ENCODE data around the gene RAD51AP1.

Gene RAD51AP1

DNA sequence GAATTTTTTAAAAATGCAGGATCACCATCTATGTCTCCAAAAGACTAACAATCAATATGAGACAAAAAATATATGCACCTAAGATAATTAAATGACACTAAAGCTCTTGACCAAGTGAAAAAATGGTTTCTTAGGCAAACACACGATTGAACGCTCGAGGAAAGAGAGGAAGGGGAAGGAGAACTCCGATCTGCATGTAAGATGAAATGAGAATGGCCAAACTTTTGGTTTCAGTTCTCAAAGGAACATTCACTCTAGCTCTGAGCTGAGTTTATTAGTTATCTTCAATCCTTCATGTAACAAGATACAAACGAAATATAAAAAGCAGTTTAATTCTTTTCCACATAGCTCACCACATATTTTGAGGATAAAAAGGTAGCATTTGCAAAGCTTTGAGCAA is 26.1 kb downstream of the RAD51AP1 start:
- Histone ChIP-seq H3K4me1 (no peaks in the 10 kb centered on the region), H3K4me3 (ENCODE audit: low read depth, low read length) (no peak overlapping the region), H3K9me3 (no peaks in the 10 kb centered on the region), H3K36me3 (peaks cover 9% of the 10 kb centered on the region; the same call in 1 of the 2 replicates), H3K27me3 (no peaks in the 10 kb centered on the region; the same call in 1 of the 2 replicates)
- no peak for DNase-seq
- TF ChIP-seq CTCF (IDR thresholded peaks at IDR 0.05; ENCODE audit: low read depth, low read length): no peak

- Histone ChIP-seq H3K4me1 (no peaks in the 10 kb centered on the region), H3K4me3 (ENCODE audit: low read depth, low read length) (no peak overlapping the region), H3K36me3 (no peaks in the 10 kb centered on the region), H3K27me3 (no peaks in the 10 kb centered on the region), H3K9me3 (no peaks in the 10 kb centered on the region)
- TF ChIP-seq CTCF (IDR thresholded peaks at IDR 0.05; ENCODE audit: low read depth, low read length): no peak
- DNase-seq: no peak
Observed at GRCh38 chr12:4566474-4566873, 27.8 kb downstream of the RAD51AP1 start.

- no peaks in the 10 kb centered on the region for H3K36me3 ChIP-seq
- H3K9me3 ChIP-seq: no peaks in the 10 kb centered on the region
- TF ChIP-seq CTCF (IDR thresholded peaks at IDR 0.05; ENCODE audit: low read depth, low read length): no peak
- no peak overlapping the region for H3K4me3 ChIP-seq (ENCODE audit: low read depth, low read length)
- no peaks in the 10 kb centered on the region for H3K4me1 ChIP-seq
- DNase-seq: no peak
- no peaks in the 10 kb centered on the region for H3K27me3 ChIP-seq
Observed at GRCh38 chr12:4567073-4567881, 28.6 kb downstream of the RAD51AP1 start.

GRCh38 chr12:4569261-4569660 is 30.6 kb downstream of the RAD51AP1 start:
- no peak for DNase-seq
- no peak overlapping the region for H3K4me3 ChIP-seq (ENCODE audit: low read depth, low read length)
- no peaks in the 10 kb centered on the region for H3K36me3 ChIP-seq
- H3K4me1 ChIP-seq: no peaks in the 10 kb centered on the region
- no peaks in the 10 kb centered on the region for H3K27me3 ChIP-seq
- no peaks in the 10 kb centered on the region for H3K9me3 ChIP-seq
- no peak for TF ChIP-seq CTCF (IDR thresholded peaks at IDR 0.05; ENCODE audit: low read depth, low read length)

GRCh38 chr12:4572680-4573079 is 34.0 kb downstream of the RAD51AP1 start:
- no peaks in the 10 kb centered on the region for H3K36me3 ChIP-seq
- no peaks in the 10 kb centered on the region for H3K4me1 ChIP-seq
- H3K4me3 ChIP-seq (ENCODE audit: low read depth, low read length): no peak overlapping the region
- TF ChIP-seq CTCF (IDR thresholded peaks at IDR 0.05; ENCODE audit: low read depth, low read length): no peak
- DNase-seq: no peak
- H3K9me3 ChIP-seq: no peaks in the 10 kb centered on the region
- peaks cover 24% of the 10 kb centered on the region for H3K27me3 ChIP-seq
